Endothelial cell of umbilical vein (primary cell): ENCODE results near the gene SPAM1. TPM values are rescaled to one million over a fixed set of nuclear protein-coding genes. Genes with fewer than 3 reads are reported as not detected.

ENCODE experiments used
- BruUV-seq: library from RNA; stranded (reverse); fragments of 400-500 nt; replicated peaks from 2 replicates; lab custom pipeline; 2021; lab: Mats Ljungman, UMichigan
- CTCF ChIA-PET: fragments of 300-600, 350-600 bp; sonication (Branson Sonifier 250); formaldehyde crosslinking; loops from one replicate; lab custom pipeline; 2021; ENCODE audit warnings: antibody characterized with exemption, inconsistent platforms; lab: Charles Lee
- POLR2A ChIA-PET: fragments of 300-600, 350-600 bp; sonication (Branson Sonifier 250); formaldehyde crosslinking; loops from one replicate; lab custom pipeline; 2021; ENCODE audit warnings: antibody characterized with exemption, inconsistent platforms; lab: Charles Lee
- DNase-seq: peaks from one replicate; pipeline ENCODE4 v3.0.0-alpha.2; 2011; ENCODE audit warnings: low read depth, low spot score
- FAIRE-seq: peaks from 2 replicates; lab custom pipeline; 2011; peaks lifted over from hg19 to GRCh38; lab: Jason Lieb, UNC
- H2AFZ ChIP-seq: 2 replicates; pipeline ENCODE4 v1.6.0; 2012; ENCODE audit warnings: low read depth, low read length, control low read depth, inconsistent platforms
- H3K27ac ChIP-seq: 2 replicates; pipeline ENCODE4 v1.5.1; 2011; ENCODE audit warnings: low read depth, mild to moderate bottlenecking, control low read depth, low read length, moderate library complexity; ENCODE audit not compliant: insufficient read depth
- H3K27me3 ChIP-seq, 2 experiments: 2 replicates each; pipeline versions ENCODE4 v1.6.0 to v1.6.1; 2011; ENCODE audit warnings: low read length in 2 of 2, mixed read lengths in 1 of 2; ENCODE audit not compliant: control insufficient read depth in 2 of 2, insufficient read depth in 2 of 2
- H3K36me3 ChIP-seq, 2 experiments: 2 replicates in 1 of 2; 3 replicates in 1 of 2; pipeline ENCODE4 v1.5.1; 2011; ENCODE audit warnings: low read length in 2 of 2, mild to moderate bottlenecking in 1 of 2, moderate library complexity in 1 of 2; ENCODE audit not compliant: control insufficient read depth in 2 of 2, insufficient read depth in 2 of 2; ENCODE audit errors: extremely low read depth in 1 of 2
- H3K4me1 ChIP-seq: 3 replicates; pipeline ENCODE4 v1.5.1; 2011; ENCODE audit warnings: mild to moderate bottlenecking, low read length; ENCODE audit not compliant: control insufficient read depth, insufficient read depth; ENCODE audit errors: extremely low read depth
- H3K4me2 ChIP-seq: 2 replicates; pipeline ENCODE4 v1.6.1; 2011; ENCODE audit warnings: low read length, control low read depth, mixed read lengths; ENCODE audit not compliant: insufficient read depth
- H3K4me3 ChIP-seq, 3 experiments: fragments of 200-600 bp in 1 of 3; sonication (generic), shearing (Covaris generic) in 1 of 3; replicated peaks in 1 of 3; 2 replicates each; pipeline ENCODE4 v1.5.1; 2011 to 2016; ENCODE audit warnings: control low read depth in 3 of 3, low read length in 3 of 3, mild to moderate bottlenecking in 2 of 3, inconsistent platforms in 1 of 3, low read depth in 1 of 3, moderate library complexity in 1 of 3; ENCODE audit not compliant: insufficient read depth in 1 of 3
- H3K79me2 ChIP-seq: 2 replicates; pipeline ENCODE4 v1.6.0; 2012; ENCODE audit warnings: low read length, inconsistent platforms; ENCODE audit not compliant: control insufficient read depth, insufficient read depth
- H3K9ac ChIP-seq: replicated peaks from 2 replicates; pipeline ENCODE3; 2011; ENCODE audit warnings: low read length, control low read depth; ENCODE audit not compliant: insufficient read depth; ENCODE audit errors: extremely low read depth
- H3K9me1 ChIP-seq: replicated peaks from 3 replicates; pipeline ENCODE4 v1.6.0; 2011; ENCODE audit warnings: mild to moderate bottlenecking, low read length; ENCODE audit not compliant: control insufficient read depth, insufficient read depth; ENCODE audit errors: extremely low read depth
- H3K9me3 ChIP-seq: replicated peaks from 2 replicates; pipeline ENCODE4 v1.5.1; 2012; ENCODE audit warnings: low read length, inconsistent platforms; ENCODE audit not compliant: control insufficient read depth, insufficient read depth
- H4K20me1 ChIP-seq: replicated peaks from 2 replicates; pipeline ENCODE3; 2011; ENCODE audit warnings: mild to moderate bottlenecking, low read length; ENCODE audit not compliant: control insufficient read depth, insufficient read depth; ENCODE audit errors: extremely low read depth
- CTCF ChIP-seq, 2 donors: IDR thresholded peaks; 1 replicate in 1 of 2; 2 replicates in 1 of 2; pipeline ENCODE4 v1.5.1; 2011; ENCODE audit warnings: low read length in 2 of 2, mild to moderate bottlenecking in 2 of 2, moderate library complexity in 2 of 2, control low read depth in 1 of 2, inconsistent platforms in 1 of 2, low read depth in 1 of 2; ENCODE audit not compliant: insufficient read depth in 1 of 2; ENCODE audit errors: extremely low read depth in 1 of 2
- EZH2 ChIP-seq: IDR thresholded peaks from 2 replicates; pipeline ENCODE4 v1.6.1; 2012; ENCODE audit warnings: borderline replicate concordance, low read depth, mild to moderate bottlenecking, moderate library complexity, low read length, inconsistent platforms; ENCODE audit not compliant: severe bottlenecking
- FOS ChIP-seq: IDR thresholded peaks from 2 replicates; pipeline ENCODE4 v1.6.1; 2011; ENCODE audit warnings: mild to moderate bottlenecking, low read length, moderate library complexity, borderline replicate concordance; ENCODE audit not compliant: insufficient read depth
- GATA2 ChIP-seq: IDR thresholded peaks from 2 replicates; pipeline ENCODE4 v1.7.0; 2011; ENCODE audit warnings: low read depth, mild to moderate bottlenecking, moderate library complexity, mixed read lengths, low read length; ENCODE audit not compliant: insufficient read length, insufficient read depth
- JUN ChIP-seq: IDR thresholded peaks from 2 replicates; pipeline ENCODE4 v1.6.1; 2011; ENCODE audit warnings: borderline replicate concordance, low read depth; ENCODE audit not compliant: insufficient read length, insufficient read depth
- MYC ChIP-seq: IDR thresholded peaks from one replicate; pipeline ENCODE4 v1.6.1; 2011; ENCODE audit warnings: mild to moderate bottlenecking, low read depth, low read length
- POLR2A ChIP-seq: IDR thresholded peaks from 2 replicates; pipeline ENCODE4 v1.6.1; 2012; ENCODE audit warnings: low read depth, mild to moderate bottlenecking, control low read depth, low read length
- dilution Hi-C: fragments of 300-500 bp; cut with MboI; formaldehyde crosslinking; loops from one replicate; pipeline ENCODE4 v1.15.0; 2019; ENCODE audit warnings: low sequenced_read_pairs; ENCODE audit not compliant: extremely low pct_ligation_motif_present
- intact Hi-C: fragments of 100-400 bp; cut with micrococcal nuclease; formaldehyde crosslinking; loops from one replicate; pipeline ENCODE4 v1.10.0; 2022
- polyA plus RNA-seq, 4 experiments: library from polyadenylated mRNA; depleted of rRNA in 3 of 4; stranded (reverse) in 3 of 4; unstranded in 1 of 4; fragments of >200 nt; gene quantifications; 2 replicates each; pipeline versions ENCODE4 v1.2.1 to v1.2.3, GENCODE V29; 2011 to 2012; ENCODE audit warnings: missing spikeins in 1 of 4
- total RNA-seq: library from RNA; stranded (reverse); gene quantifications from 2 replicates; pipeline ENCODE4 v1.2.3, GENCODE V29; 2021

The SPAM1 gene
- total and polyA plus RNA-seq, 2 donors (not counting 3 experiments of a cell fraction or from before 2014, with no cell fraction given) = not detected

DNA sequence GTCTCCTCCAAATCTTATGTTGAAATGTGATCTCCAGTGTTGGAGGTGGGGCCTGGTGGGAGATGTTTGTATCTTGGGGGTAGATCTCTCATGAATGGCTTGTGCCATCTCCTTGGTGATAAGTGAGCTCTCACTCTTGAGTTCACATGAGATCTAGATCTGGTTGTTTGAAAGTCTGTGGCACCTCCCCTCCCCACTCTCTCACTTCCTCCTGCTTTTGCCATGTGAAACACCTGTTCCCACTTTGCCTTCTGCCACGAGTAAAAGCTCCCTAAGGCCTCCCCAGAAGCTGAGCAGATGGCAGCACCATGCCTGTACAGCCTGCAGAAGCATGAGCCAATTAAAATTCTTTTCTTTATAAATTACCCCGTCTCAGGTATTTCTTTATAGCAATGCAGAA is 84.3 kb downstream of the SPAM1 start:
- H3K4me2 ChIP-seq = no peak overlapping the region
- intact Hi-C loops = no loop called here
- ChIA-PET CTCF (interaction anchor here (1.2 kb wide), 1 partner anchor 9 kb away, joined by 3 read pairs; no protein-coding TSS in a partner anchor), POLR2A (no interaction called here)
- no peaks in the 10 kb centered on the region for H3K36me3 ChIP-seq
- TF ChIP-seq CTCF (IDR thresholded peaks at IDR 0.05; ENCODE audit: extremely low read depth in 1 of 2, insufficient read depth in 1 of 2, low read depth in 1 of 2, low read length in 2 of 2) = no peak
- TF ChIP-seq JUN = no peak
- no peak for TF ChIP-seq EZH2
- TF ChIP-seq FOS = no peak
- TF ChIP-seq GATA2 = no peak
- no peak for TF ChIP-seq MYC
- TF ChIP-seq POLR2A = no peak
- H4K20me1 ChIP-seq = no peaks in the 10 kb centered on the region
- no peaks in the 10 kb centered on the region for H3K27me3 ChIP-seq
- H3K9me3 ChIP-seq = no peaks in the 10 kb centered on the region
- no TSS peak for BruUV-seq
- no peak overlapping the region for H2AFZ ChIP-seq
- no peaks in the 10 kb centered on the region for H3K9me1 ChIP-seq
- no peak overlapping the region for H3K9ac ChIP-seq
- DNase-seq (no peak), FAIRE-seq (no peak)
- H3K4me3 ChIP-seq = no peak overlapping the region
- H3K79me2 ChIP-seq = no peaks in the 10 kb centered on the region
- H3K27ac ChIP-seq = no peak overlapping the region
- no peaks in the 10 kb centered on the region for H3K4me1 ChIP-seq
- dilution Hi-C loops = no loop called here

Other genes starting within 250 kb of the SPAM1 start
- 22.1 and 24.0 TPM in 2 replicates for gene WASL, start 176.2 kb upstream of the SPAM1 start, total RNA-seq
- gene WASL, start 176.2 kb upstream of the SPAM1 start, polyA plus RNA-seq = 4.1 and 5.2 TPM in 2 replicates
- gene HYAL4, start 80.1 kb upstream of the SPAM1 start, total RNA-seq = not detected in 2 replicates
- gene HYAL4, start 80.1 kb upstream of the SPAM1 start, polyA plus RNA-seq = not detected in 2 replicates
- not detected in 2 replicates for gene TMEM229A, start 107.8 kb downstream of the SPAM1 start, total RNA-seq
- gene TMEM229A, start 107.8 kb downstream of the SPAM1 start, polyA plus RNA-seq = not detected in 2 replicates